K562 (cell line): ENCODE measurements around the gene UBE2L5.

Experiments used
- FOXJ3 ChIP-seq: sonication (generic); formaldehyde crosslinking; IDR thresholded peaks from 2 replicates; pipeline ENCODE4 v1.4.0; 2020; ENCODE audit warnings: mild to moderate bottlenecking, missing genetic modification reagents
- FOXM1 ChIP-seq, 2 experiments: fragments of 450-650 bp in 1 of 2; sonication (generic) in 1 of 2; formaldehyde crosslinking in 1 of 2; IDR thresholded peaks; 2 replicates each; pipeline versions ENCODE4 v1.6.1 to v1.9.0; 2017 to 2022; ENCODE audit warnings: low read depth in 2 of 2, mild to moderate bottlenecking in 2 of 2, missing genetic modification reagents in 1 of 2, moderate library complexity in 1 of 2
- HDAC6 ChIP-seq: IDR thresholded peaks from 2 replicates; pipeline ENCODE4 v1.6.1; 2012; ENCODE audit warnings: low read depth, mild to moderate bottlenecking, control low read depth, inconsistent platforms, low read length, moderate library complexity
- HNRNPL ChIP-seq: fragments of 200-400 bp; formaldehyde crosslinking; IDR thresholded peaks from 2 replicates; pipeline ENCODE4 v1.6.1; 2017; ENCODE audit warnings: low read depth, mild to moderate bottlenecking, low read length
- IRF2 ChIP-seq: sonication (generic); formaldehyde crosslinking; IDR thresholded peaks from 2 replicates; pipeline ENCODE4 v1.8.1; 2022; ENCODE audit warnings: mild to moderate bottlenecking, missing genetic modification reagents
- RCOR1 ChIP-seq, 2 experiments: IDR thresholded peaks; 2 replicates each; pipeline ENCODE4 v1.6.1; 2012; ENCODE audit warnings: low read depth in 2 of 2, low read length in 2 of 2, borderline replicate concordance in 1 of 2, improper control_type of control experiment in 1 of 2
- SRF ChIP-seq, 2 experiments: fragments of 250-450, 450-650 bp in 1 of 2; sonication (Bioruptor Pico) in 1 of 2; sonication (generic) in 1 of 2; formaldehyde crosslinking; IDR thresholded peaks; 2 replicates each; pipeline versions ENCODE4 v1.5.0 to v1.5.1; 2020 to 2022; ENCODE audit warnings: mild to moderate bottlenecking in 1 of 2, missing genetic modification reagents in 1 of 2
- USF2 ChIP-seq: sonication (generic); formaldehyde crosslinking; IDR thresholded peaks from 2 replicates; pipeline ENCODE4 v1.5.0; 2020; ENCODE audit warnings: missing genetic modification reagents
- ZBTB1 ChIP-seq: sonication (generic); formaldehyde crosslinking; IDR thresholded peaks from 2 replicates; pipeline ENCODE4 v1.8.1; 2023; ENCODE audit warnings: missing genetic modification reagents, low read depth, mild to moderate bottlenecking, borderline replicate concordance
- ZNF143 ChIP-seq: sonication (generic); formaldehyde crosslinking; IDR thresholded peaks from 2 replicates; pipeline ENCODE4 v1.9.0; 2022; ENCODE audit warnings: mild to moderate bottlenecking, missing genetic modification reagents
- ZSCAN29 ChIP-seq: fragments of 450-650 bp; IDR thresholded peaks from 2 replicates; pipeline ENCODE4 v1.6.1; 2017
- TF ChIP-seq, protein P1 (sequence below), 3 experiments: IDR thresholded peaks in 2 of 3; conservative IDR thresholded peaks in 1 of 3; 2 replicates each; pipeline ENCODE4 v1.5.1; 2011 to 2012; ENCODE audit warnings: low read length in 3 of 3, mild to moderate bottlenecking in 3 of 3, control low read depth in 2 of 3, improper control_type of control experiment in 1 of 3, inconsistent platforms in 1 of 3, low read depth in 1 of 3, mixed read lengths in 1 of 3, moderate library complexity in 1 of 3; ENCODE audit not compliant: insufficient read depth in 2 of 3
- TF ChIP-seq, protein P2 (sequence below), 3 experiments: fragments of 200-800 bp in 1 of 3; fragments of 250-450 bp in 1 of 3; fragments of 450-650 bp in 1 of 3; sonication (Bioruptor Pico) in 1 of 3; sonication (Bioruptor generic) in 1 of 3; formaldehyde crosslinking in 1 of 3; IDR thresholded peaks; 2 replicates each; pipeline versions ENCODE4 v1.6.1 to v1.8.0; 2016 to 2022; ENCODE audit warnings: mild to moderate bottlenecking in 2 of 3, missing genetic modification characterization in 2 of 3, missing compliant biosample characterization in 1 of 3, moderate library complexity in 1 of 3

GRCh38 chr13:30429235-30429634 is 6.9 kb downstream of the UBE2L5 start:
- TF ChIP-seq, protein P1, sequence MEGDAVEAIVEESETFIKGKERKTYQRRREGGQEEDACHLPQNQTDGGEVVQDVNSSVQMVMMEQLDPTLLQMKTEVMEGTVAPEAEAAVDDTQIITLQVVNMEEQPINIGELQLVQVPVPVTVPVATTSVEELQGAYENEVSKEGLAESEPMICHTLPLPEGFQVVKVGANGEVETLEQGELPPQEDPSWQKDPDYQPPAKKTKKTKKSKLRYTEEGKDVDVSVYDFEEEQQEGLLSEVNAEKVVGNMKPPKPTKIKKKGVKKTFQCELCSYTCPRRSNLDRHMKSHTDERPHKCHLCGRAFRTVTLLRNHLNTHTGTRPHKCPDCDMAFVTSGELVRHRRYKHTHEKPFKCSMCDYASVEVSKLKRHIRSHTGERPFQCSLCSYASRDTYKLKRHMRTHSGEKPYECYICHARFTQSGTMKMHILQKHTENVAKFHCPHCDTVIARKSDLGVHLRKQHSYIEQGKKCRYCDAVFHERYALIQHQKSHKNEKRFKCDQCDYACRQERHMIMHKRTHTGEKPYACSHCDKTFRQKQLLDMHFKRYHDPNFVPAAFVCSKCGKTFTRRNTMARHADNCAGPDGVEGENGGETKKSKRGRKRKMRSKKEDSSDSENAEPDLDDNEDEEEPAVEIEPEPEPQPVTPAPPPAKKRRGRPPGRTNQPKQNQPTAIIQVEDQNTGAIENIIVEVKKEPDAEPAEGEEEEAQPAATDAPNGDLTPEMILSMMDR (IDR thresholded peaks at IDR 0.05 in 2 of 3, conservative IDR thresholded peaks at IDR 0.05 in 1 of 3; ENCODE audit: insufficient read depth in 2 of 3, low read depth in 1 of 3, low read length in 3 of 3): no peak
- TF ChIP-seq IRF2 (CRISPR knock-in tag) (no peak), HNRNPL (no peak), ZNF143 (CRISPR knock-in tag) (no peak), ZBTB1 (no peak), SRF (CRISPR knock-in tag; IDR thresholded peaks at IDR 0.05) (no peak), FOXJ3 (CRISPR knock-in tag) (no peak), HDAC6 (no peak), ZSCAN29 (no peak), USF2 (CRISPR knock-in tag) (no peak), RCOR1 (IDR thresholded peaks at IDR 0.05; ENCODE audit: borderline replicate concordance in 1 of 2, low read depth in 2 of 2, low read length in 2 of 2) (no peak), FOXM1 (IDR thresholded peaks at IDR 0.05; ENCODE audit: low read depth) (no peak), FOXM1 (CRISPR knock-in tag; IDR thresholded peaks at IDR 0.05; ENCODE audit: low read depth) (no peak)
- TF ChIP-seq, protein P2, sequence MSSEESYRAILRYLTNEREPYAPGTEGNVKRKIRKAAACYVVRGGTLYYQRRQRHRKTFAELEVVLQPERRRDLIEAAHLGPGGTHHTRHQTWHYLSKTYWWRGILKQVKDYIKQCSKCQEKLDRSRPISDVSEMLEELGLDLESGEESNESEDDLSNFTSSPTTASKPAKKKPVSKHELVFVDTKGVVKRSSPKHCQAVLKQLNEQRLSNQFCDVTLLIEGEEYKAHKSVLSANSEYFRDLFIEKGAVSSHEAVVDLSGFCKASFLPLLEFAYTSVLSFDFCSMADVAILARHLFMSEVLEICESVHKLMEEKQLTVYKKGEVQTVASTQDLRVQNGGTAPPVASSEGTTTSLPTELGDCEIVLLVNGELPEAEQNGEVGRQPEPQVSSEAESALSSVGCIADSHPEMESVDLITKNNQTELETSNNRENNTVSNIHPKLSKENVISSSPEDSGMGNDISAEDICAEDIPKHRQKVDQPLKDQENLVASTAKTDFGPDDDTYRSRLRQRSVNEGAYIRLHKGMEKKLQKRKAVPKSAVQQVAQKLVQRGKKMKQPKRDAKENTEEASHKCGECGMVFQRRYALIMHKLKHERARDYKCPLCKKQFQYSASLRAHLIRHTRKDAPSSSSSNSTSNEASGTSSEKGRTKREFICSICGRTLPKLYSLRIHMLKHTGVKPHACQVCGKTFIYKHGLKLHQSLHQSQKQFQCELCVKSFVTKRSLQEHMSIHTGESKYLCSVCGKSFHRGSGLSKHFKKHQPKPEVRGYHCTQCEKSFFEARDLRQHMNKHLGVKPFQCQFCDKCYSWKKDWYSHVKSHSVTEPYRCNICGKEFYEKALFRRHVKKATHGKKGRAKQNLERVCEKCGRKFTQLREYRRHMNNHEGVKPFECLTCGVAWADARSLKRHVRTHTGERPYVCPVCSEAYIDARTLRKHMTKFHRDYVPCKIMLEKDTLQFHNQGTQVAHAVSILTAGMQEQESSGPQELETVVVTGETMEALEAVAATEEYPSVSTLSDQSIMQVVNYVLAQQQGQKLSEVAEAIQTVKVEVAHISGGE (CRISPR knock-in tag; IDR thresholded peaks at IDR 0.05): no peak
